MM.1S (cell line): ENCODE results near the gene UBLCP1.

ENCODE experiments used
- DNase-seq: peaks from one replicate; pipeline ENCODE4 v3.0.0-alpha.2; 2015
- H2AFZ ChIP-seq: fragments of 300-600 bp; sonication (generic); 2 replicates; pipeline ENCODE4 v1.6.0; 2016; ENCODE audit warnings: antibody characterized with exemption, low read length
- H3F3A ChIP-seq: fragments of 300-600 bp; sonication (generic); 2 replicates; pipeline ENCODE4 v1.6.1; 2016; ENCODE audit warnings: mild to moderate bottlenecking, antibody characterized with exemption, low read length, moderate library complexity, mixed read lengths; ENCODE audit not compliant: insufficient read depth
- H3K27ac ChIP-seq: fragments of 300-600 bp; sonication (generic); 2 replicates; pipeline ENCODE4 v1.5.1; 2016; ENCODE audit warnings: mild to moderate bottlenecking, low read length
- H3K27me3 ChIP-seq: fragments of 300-600 bp; sonication (generic); replicated peaks from 2 replicates; pipeline ENCODE4 v1.6.0; 2016; ENCODE audit warnings: low read length; ENCODE audit not compliant: insufficient read depth
- H3K36me3 ChIP-seq: fragments of 300-600 bp; sonication (generic); replicated peaks from 2 replicates; pipeline ENCODE4 v1.6.1; 2016; ENCODE audit warnings: mild to moderate bottlenecking, low read length, mixed read lengths; ENCODE audit not compliant: insufficient read depth
- H3K4me1 ChIP-seq: fragments of 300-600 bp; sonication (generic); 2 replicates; pipeline ENCODE4 v1.6.1; 2016; ENCODE audit warnings: low read length, mixed read lengths
- H3K4me2 ChIP-seq: fragments of 300-600 bp; sonication (generic); 2 replicates; pipeline ENCODE4 v1.6.0; 2016; ENCODE audit warnings: low read depth, low read length
- H3K4me3 ChIP-seq: fragments of 300-600 bp; sonication (generic); 2 replicates; pipeline ENCODE4 v1.5.1; 2016; ENCODE audit warnings: low read length, mixed read lengths
- H3K79me2 ChIP-seq: fragments of 300-600 bp; sonication (generic); 2 replicates; pipeline ENCODE4 v1.6.1; 2016; ENCODE audit warnings: mixed run types, low read length, mixed read lengths
- H3K9ac ChIP-seq: fragments of 300-600 bp; sonication (generic); 2 replicates; pipeline ENCODE4 v1.6.1; 2016; ENCODE audit warnings: low read length, mixed read lengths
- H3K9me2 ChIP-seq: fragments of 300-600 bp; sonication (generic); replicated peaks from 2 replicates; pipeline ENCODE4 v1.6.1; 2016; ENCODE audit warnings: mild to moderate bottlenecking, low read length, mixed read lengths; ENCODE audit not compliant: insufficient read depth
- H3K9me3 ChIP-seq: fragments of 300-600 bp; sonication (generic); replicated peaks from 2 replicates; pipeline ENCODE4 v1.6.1; 2016; ENCODE audit warnings: mild to moderate bottlenecking, low read length, mixed read lengths; ENCODE audit not compliant: insufficient read depth
- H4K20me1 ChIP-seq: fragments of 300-600 bp; sonication (generic); 2 replicates; pipeline ENCODE4 v1.6.1; 2016; ENCODE audit warnings: mild to moderate bottlenecking, low read length, moderate library complexity, mixed read lengths; ENCODE audit not compliant: insufficient read depth
- EZH2 ChIP-seq: fragments of 300-600 bp; sonication (generic); optimal IDR thresholded peaks from 2 replicates; pipeline ENCODE3; 2017; ENCODE audit warnings: low read depth, mild to moderate bottlenecking, antibody characterized with exemption, low read length, mixed read lengths
- EZH2phosphoT487 ChIP-seq: fragments of 300-600 bp; sonication (generic); IDR thresholded peaks from 2 replicates; pipeline ENCODE4 v1.6.1; 2018; ENCODE audit warnings: antibody characterized with exemption, low read length
- TF ChIP-seq, protein P1 (sequence below): fragments of 300-600 bp; sonication (generic); IDR thresholded peaks from 2 replicates; pipeline ENCODE4 v1.5.1; 2016; ENCODE audit warnings: antibody characterized with exemption, low read length, mixed read lengths

The UBLCP1 gene

DNA sequence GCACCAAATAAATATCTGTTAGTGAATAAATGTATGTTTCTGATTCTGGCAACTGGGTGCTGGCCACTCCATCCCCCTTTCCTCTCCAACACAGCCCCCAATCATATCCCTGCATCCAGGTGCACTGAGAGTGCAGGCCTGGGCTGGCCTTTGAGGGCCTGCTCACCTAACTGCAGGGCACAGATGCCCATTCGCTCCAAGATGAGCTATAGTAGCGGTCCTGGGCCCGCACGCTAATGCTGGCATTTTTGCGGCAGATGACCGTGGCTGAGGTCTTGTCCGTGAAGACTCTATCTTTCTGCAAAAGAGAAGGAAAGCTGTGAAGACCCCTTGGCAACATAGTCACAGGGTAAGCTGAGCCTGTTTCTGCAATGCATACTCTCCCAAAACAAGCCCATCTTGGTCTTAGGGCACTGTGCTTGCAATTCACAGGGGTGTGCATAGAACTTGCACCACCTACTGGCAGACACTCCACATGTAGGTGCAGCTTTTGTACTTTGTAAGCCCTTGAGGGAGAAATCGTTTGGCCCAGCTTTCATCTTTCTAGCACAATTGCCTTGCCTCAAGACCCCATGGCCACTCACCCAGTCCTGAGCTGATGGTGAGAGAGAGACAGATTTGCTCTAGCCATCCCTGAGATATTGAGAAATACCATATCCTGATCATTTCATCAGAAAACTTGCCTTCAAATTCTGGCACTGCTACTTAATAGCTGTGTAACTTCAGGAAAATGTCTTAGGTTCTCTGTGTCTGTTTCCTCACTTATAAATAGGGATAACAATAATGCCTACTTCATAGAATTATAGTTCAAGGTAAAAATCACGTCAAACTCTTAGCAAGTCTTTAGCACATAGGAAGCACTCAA lies 53.7 kb downstream of the UBLCP1 start:
- Histone ChIP-seq H3K9me3 (no peaks in the 10 kb centered on the region), H3K36me3 (no peaks in the 10 kb centered on the region), H3K4me1 (no peaks in the 10 kb centered on the region)

DNA sequence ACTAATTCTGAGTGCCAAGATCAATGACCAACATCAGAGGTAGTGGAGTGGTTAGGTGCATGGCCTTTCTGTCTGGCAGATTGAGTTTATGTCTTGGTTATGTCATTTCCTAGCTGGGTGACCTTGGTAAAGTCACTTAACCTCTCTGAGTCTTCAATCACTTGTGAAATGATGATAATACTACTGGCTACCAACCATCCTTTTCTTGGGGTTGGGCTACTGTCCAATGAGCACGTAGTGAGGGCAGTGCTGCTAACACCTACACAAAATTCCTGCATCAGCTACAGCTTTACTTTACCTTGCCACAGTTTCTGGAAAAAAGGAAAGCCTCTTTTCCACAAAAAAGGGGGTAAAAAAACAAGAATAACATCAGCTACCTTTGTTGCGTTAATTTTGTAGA lies 54.8 kb downstream of the UBLCP1 start:
- H3K36me3 ChIP-seq = no peaks in the 10 kb centered on the region
- H4K20me1 ChIP-seq = no peaks in the 10 kb centered on the region
- no peak overlapping the region for H3K4me3 ChIP-seq
- no peaks in the 10 kb centered on the region for H3K4me1 ChIP-seq
- DNase-seq = no peak
- no peaks in the 10 kb centered on the region for H3F3A ChIP-seq
- no peaks in the 10 kb centered on the region for H3K9me3 ChIP-seq
- no peaks in the 10 kb centered on the region for H3K9me2 ChIP-seq
- no peak overlapping the region for H2AFZ ChIP-seq
- no peaks in the 10 kb centered on the region for H3K79me2 ChIP-seq
- no peaks in the 10 kb centered on the region for H3K27me3 ChIP-seq
- no peak overlapping the region for H3K4me2 ChIP-seq
- H3K9ac ChIP-seq = no peak overlapping the region
- H3K27ac ChIP-seq = no peak overlapping the region
- no peak for TF ChIP-seq EZH2
- TF ChIP-seq EZH2phosphoT487 = no peak
- TF ChIP-seq, protein P1, sequence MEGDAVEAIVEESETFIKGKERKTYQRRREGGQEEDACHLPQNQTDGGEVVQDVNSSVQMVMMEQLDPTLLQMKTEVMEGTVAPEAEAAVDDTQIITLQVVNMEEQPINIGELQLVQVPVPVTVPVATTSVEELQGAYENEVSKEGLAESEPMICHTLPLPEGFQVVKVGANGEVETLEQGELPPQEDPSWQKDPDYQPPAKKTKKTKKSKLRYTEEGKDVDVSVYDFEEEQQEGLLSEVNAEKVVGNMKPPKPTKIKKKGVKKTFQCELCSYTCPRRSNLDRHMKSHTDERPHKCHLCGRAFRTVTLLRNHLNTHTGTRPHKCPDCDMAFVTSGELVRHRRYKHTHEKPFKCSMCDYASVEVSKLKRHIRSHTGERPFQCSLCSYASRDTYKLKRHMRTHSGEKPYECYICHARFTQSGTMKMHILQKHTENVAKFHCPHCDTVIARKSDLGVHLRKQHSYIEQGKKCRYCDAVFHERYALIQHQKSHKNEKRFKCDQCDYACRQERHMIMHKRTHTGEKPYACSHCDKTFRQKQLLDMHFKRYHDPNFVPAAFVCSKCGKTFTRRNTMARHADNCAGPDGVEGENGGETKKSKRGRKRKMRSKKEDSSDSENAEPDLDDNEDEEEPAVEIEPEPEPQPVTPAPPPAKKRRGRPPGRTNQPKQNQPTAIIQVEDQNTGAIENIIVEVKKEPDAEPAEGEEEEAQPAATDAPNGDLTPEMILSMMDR = no peak

More for the DNA sequence above, 53.7 kb downstream of the UBLCP1 start:
- Histone ChIP-seq H3K4me2 (no peak overlapping the region), H3K27me3 (no peaks in the 10 kb centered on the region), H3K9me2 (no peaks in the 10 kb centered on the region), H3K27ac (no peak overlapping the region), H2AFZ (no peak overlapping the region), H3K79me2 (no peaks in the 10 kb centered on the region), H3K4me3 (no peak overlapping the region), H4K20me1 (no peaks in the 10 kb centered on the region), H3F3A (no peaks in the 10 kb centered on the region), H3K9ac (no peak overlapping the region)
- peak; percentile 61 for DNase-seq
- TF ChIP-seq, protein P1 = peak; percentile 70
- no peak for TF ChIP-seq EZH2

DNA sequence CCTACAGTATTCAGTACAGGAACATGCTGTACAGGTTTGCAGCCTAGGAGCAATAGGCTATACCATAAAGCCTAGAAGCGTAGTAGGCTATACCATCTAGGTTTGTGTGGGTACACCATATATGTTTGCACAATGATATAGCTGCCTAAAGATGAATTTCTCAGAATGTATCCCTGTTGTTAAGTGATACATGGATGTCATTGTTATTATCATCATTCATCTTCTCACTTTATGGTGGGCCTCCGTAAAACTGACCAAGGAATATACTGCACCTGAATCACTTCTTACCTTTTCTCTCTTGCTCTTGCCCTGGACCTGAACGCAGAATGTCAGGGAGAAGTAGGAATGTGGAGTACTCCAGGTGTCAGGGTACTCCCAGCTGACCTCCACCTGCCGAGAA lies 55.4 kb downstream of the UBLCP1 start:
- no peak overlapping the region for H3K27ac ChIP-seq
- no peaks in the 10 kb centered on the region for H3K9me2 ChIP-seq
- H3F3A ChIP-seq = no peaks in the 10 kb centered on the region
- H3K9ac ChIP-seq = no peak overlapping the region
- no peaks in the 10 kb centered on the region for H3K4me1 ChIP-seq
- no peak overlapping the region for H3K4me3 ChIP-seq
- H2AFZ ChIP-seq = no peak overlapping the region
- no peaks in the 10 kb centered on the region for H4K20me1 ChIP-seq
- no peaks in the 10 kb centered on the region for H3K36me3 ChIP-seq
- H3K79me2 ChIP-seq = no peaks in the 10 kb centered on the region
- H3K27me3 ChIP-seq = no peaks in the 10 kb centered on the region
- TF ChIP-seq EZH2 = no peak
- TF ChIP-seq EZH2phosphoT487 = no peak
- TF ChIP-seq, protein P1 = no peak
- no peaks in the 10 kb centered on the region for H3K9me3 ChIP-seq
- no peak for DNase-seq
- H3K4me2 ChIP-seq = no peak overlapping the region
